Fibroblast of mammary gland (primary cell): ENCODE results near the gene DUOXA2.
"Not testable (repeated sequence)": the region's sequence is repeated elsewhere in the genome, so short reads cannot be mapped to it uniquely, and the experiment has no call there.

Experiments used
- DNase-seq: peaks from one replicate; pipeline ENCODE4 v3.0.0-alpha.2; 2010; ENCODE audit warnings: low read depth
- H3K4me3 ChIP-seq: 2 replicates; pipeline ENCODE4 v1.5.1; 2011; ENCODE audit warnings: low read depth, mild to moderate bottlenecking, low read length, moderate library complexity; ENCODE audit not compliant: control insufficient read depth
- TF ChIP-seq, protein P1 (sequence below): conservative IDR thresholded peaks from 2 replicates; pipeline ENCODE4 v1.5.1; 2011; ENCODE audit warnings: low read depth, low read length, inconsistent platforms; ENCODE audit not compliant: control insufficient read depth, insufficient read depth

The DUOXA2 gene

GRCh38 chr15:45100884-45101625 lies 13.1 kb upstream of the DUOXA2 start:
- DNase-seq: no peak
- no peak overlapping the region for H3K4me3 ChIP-seq
- TF ChIP-seq, protein P1, sequence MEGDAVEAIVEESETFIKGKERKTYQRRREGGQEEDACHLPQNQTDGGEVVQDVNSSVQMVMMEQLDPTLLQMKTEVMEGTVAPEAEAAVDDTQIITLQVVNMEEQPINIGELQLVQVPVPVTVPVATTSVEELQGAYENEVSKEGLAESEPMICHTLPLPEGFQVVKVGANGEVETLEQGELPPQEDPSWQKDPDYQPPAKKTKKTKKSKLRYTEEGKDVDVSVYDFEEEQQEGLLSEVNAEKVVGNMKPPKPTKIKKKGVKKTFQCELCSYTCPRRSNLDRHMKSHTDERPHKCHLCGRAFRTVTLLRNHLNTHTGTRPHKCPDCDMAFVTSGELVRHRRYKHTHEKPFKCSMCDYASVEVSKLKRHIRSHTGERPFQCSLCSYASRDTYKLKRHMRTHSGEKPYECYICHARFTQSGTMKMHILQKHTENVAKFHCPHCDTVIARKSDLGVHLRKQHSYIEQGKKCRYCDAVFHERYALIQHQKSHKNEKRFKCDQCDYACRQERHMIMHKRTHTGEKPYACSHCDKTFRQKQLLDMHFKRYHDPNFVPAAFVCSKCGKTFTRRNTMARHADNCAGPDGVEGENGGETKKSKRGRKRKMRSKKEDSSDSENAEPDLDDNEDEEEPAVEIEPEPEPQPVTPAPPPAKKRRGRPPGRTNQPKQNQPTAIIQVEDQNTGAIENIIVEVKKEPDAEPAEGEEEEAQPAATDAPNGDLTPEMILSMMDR: no peak

DNA sequence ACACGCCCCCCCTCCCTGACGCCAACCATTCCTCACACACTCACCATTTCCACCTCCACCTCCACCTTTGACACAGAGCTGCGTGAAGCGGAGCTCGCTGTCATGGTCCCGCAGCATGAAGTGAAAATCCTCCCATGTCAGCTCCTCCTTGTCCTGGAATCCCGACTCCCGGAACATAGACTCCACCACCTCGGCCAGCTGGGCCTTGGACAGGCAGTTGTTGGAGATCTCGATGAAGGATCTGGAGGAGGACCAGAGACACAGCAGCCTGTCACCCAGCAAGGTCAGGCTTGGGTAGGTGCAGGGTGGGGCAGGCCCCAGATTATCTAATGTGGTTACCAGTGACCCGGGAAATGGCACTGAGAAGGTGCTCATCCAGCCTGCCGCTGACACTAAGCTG lies 12.4 kb upstream of the DUOXA2 start:
- TF ChIP-seq, protein P1: no peak
- no peak overlapping the region for H3K4me3 ChIP-seq
- no peak for DNase-seq

- TF ChIP-seq, protein P1: no peak
- DNase-seq: no peak
- no peak overlapping the region for H3K4me3 ChIP-seq
Observed at GRCh38 chr15:45102226-45102625, 11.9 kb upstream of the DUOXA2 start.

GRCh38 chr15:45104170-45104569 lies 10.0 kb upstream of the DUOXA2 start:
- not testable (repeated sequence) for DNase-seq, H3K4me3 ChIP-seq

- TF ChIP-seq, protein P1: no peak
- no peak for DNase-seq
- H3K4me3 ChIP-seq: no peak overlapping the region
Observed at GRCh38 chr15:45105586-45105985, 8.5 kb upstream of the DUOXA2 start.

GRCh38 chr15:45106002-45106790 lies 7.9 kb upstream of the DUOXA2 start:
- H3K4me3 ChIP-seq: no peak overlapping the region
- TF ChIP-seq, protein P1: no peak
- no peak for DNase-seq

DNA sequence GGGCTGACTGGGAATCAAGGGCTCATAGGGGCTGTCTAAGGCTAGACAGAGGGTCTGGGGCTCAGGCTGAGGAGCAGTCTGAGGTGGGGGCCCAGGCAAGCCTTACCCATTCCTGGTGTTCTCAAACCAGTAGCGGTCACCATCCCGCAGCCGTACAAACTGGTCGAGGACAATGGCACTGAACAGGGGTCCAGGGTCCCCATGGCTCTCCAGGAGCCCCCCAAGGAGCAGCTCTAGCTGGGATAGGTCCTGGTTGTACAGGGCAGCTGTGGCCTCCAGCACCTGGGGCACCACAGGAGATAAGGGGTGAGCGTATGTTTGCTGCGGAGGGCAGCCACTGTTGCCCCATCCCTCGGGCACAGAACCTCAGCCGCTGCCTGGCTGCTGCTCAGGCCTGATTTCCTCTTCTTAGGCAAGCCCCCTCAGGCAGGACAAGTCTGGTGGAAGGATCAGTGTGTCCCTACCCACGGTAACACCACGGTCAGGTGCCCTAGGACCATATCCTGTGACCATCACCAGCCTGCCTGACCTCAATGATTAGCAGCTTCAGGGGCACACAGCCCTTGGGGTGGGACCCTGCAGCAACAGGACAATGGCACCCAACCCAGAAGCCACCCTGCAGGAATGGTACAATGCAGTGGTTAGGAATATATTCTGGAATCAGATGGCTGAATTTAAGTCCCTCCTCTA lies 6.0 kb upstream of the DUOXA2 start:
- TF ChIP-seq, protein P1: no peak
- no peak for DNase-seq
- H3K4me3 ChIP-seq: no peak overlapping the region
